ENCODE results near the gene CRYAA.

DNA sequence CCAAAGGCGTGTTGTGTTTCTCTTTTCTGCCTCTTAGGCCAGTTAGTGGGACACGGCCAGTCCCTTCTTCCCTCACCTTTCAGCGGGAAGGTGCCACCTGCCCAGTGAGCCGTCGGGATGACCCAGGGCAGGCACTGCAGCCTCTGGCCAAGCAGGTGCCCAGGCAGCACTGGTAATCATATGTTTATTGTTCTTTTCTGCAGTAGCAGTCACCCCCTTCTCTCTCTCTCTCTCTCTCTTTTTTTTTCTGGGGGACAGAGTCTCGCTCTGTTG is 38.2 kb downstream of the CRYAA start:
- TF ChIP-seq CHD2 (IDR thresholded peaks at IDR 0.05; ENCODE audit: low read length) (no peak), HDAC2 (IDR thresholded peaks at IDR 0.05; ENCODE audit: borderline replicate concordance in 1 of 2, low read depth in 2 of 2, low read length in 2 of 2) (no peak), POLR2AphosphoS5 (IDR thresholded peaks at IDR 0.05; ENCODE audit: low read depth, low read length) (no peak), GTF2F1 (IDR thresholded peaks at IDR 0.05; ENCODE audit: borderline replicate concordance, low read depth, low read length) (no peak), POLR2A (IDR thresholded peaks at IDR 0.05; ENCODE audit: control extremely low read depth in 1 of 2, low read depth in 2 of 2, low read length in 2 of 2) (no peak), JUND (IDR thresholded peaks at IDR 0.05; ENCODE audit: low read length) (no peak), YY1 (IDR thresholded peaks at IDR 0.05; ENCODE audit: low read depth, low read length) (no peak), EGR1 (IDR thresholded peaks at IDR 0.05; ENCODE audit: borderline replicate concordance, low read depth, low read length) (no peak), BRCA1 (IDR thresholded peaks at IDR 0.05; ENCODE audit: low read depth, low read length) (no peak), EZH2 (IDR thresholded peaks at IDR 0.05; ENCODE audit: low read depth, low read length, severe bottlenecking) (no peak), TAF1 (IDR thresholded peaks at IDR 0.05; ENCODE audit: low read depth, low read length) (no peak), JUN (IDR thresholded peaks at IDR 0.05; ENCODE audit: low read depth, low read length) (no peak), FOSL1 (IDR thresholded peaks at IDR 0.05; ENCODE audit: insufficient read depth, low read depth, low read length) (no peak)
- TF ChIP-seq, protein P1, sequence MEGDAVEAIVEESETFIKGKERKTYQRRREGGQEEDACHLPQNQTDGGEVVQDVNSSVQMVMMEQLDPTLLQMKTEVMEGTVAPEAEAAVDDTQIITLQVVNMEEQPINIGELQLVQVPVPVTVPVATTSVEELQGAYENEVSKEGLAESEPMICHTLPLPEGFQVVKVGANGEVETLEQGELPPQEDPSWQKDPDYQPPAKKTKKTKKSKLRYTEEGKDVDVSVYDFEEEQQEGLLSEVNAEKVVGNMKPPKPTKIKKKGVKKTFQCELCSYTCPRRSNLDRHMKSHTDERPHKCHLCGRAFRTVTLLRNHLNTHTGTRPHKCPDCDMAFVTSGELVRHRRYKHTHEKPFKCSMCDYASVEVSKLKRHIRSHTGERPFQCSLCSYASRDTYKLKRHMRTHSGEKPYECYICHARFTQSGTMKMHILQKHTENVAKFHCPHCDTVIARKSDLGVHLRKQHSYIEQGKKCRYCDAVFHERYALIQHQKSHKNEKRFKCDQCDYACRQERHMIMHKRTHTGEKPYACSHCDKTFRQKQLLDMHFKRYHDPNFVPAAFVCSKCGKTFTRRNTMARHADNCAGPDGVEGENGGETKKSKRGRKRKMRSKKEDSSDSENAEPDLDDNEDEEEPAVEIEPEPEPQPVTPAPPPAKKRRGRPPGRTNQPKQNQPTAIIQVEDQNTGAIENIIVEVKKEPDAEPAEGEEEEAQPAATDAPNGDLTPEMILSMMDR (IDR thresholded peaks at IDR 0.05; ENCODE audit: control extremely low read depth in 1 of 3, insufficient read depth in 1 of 3, low read depth in 1 of 3, low read length in 3 of 3), result no peak
